PC-9 (cell line): ENCODE results near the gene YRDC.

Experiments
- EZH2 ChIP-seq: fragments of 200-600 bp; sonication (generic); IDR thresholded peaks from 2 replicates; pipeline ENCODE4 v1.8.0; 2017; ENCODE audit warnings: antibody characterized with exemption, low read depth
- TF ChIP-seq, protein P1 (sequence below): fragments of 200-600 bp; sonication (generic); conservative IDR thresholded peaks from 2 replicates; pipeline ENCODE4 v1.6.1; 2017; ENCODE audit warnings: mixed run types, antibody characterized with exemption, mild to moderate bottlenecking, moderate library complexity

DNA sequence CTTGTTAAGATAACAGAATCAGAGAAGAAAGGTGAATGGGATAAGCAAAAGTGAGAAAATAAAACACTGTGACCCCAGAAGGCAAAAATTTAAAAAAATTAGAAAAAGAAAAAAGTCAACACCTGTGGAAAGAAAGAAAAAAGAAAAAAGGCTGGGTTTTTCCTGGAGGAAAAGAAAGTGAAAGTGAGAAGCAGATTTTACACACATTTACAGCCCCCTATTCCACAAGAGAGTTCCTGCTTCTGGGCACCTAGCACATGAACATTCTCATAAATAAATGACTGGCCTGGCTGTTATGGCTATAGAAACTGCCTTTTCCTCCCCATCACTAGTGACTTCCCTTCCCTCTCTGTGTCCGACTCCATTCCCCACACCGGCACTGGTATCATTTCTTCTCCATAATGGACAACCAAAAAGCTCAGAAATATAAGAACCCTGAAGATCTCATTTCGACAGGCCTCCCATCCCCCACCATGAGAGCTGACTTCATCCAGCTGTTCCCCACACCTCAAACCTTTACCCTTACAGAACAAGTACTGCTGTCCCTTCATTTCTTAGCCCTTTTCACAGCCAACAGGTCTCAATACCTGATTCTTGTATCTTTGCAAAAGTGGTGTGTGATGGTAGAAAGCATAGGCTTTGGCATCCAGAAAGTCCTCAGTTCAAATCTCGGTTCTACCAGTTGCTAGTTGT is 38.8 kb upstream of the YRDC start:
- TF ChIP-seq, protein P1, sequence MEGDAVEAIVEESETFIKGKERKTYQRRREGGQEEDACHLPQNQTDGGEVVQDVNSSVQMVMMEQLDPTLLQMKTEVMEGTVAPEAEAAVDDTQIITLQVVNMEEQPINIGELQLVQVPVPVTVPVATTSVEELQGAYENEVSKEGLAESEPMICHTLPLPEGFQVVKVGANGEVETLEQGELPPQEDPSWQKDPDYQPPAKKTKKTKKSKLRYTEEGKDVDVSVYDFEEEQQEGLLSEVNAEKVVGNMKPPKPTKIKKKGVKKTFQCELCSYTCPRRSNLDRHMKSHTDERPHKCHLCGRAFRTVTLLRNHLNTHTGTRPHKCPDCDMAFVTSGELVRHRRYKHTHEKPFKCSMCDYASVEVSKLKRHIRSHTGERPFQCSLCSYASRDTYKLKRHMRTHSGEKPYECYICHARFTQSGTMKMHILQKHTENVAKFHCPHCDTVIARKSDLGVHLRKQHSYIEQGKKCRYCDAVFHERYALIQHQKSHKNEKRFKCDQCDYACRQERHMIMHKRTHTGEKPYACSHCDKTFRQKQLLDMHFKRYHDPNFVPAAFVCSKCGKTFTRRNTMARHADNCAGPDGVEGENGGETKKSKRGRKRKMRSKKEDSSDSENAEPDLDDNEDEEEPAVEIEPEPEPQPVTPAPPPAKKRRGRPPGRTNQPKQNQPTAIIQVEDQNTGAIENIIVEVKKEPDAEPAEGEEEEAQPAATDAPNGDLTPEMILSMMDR = no peak
- TF ChIP-seq EZH2 = no peak
